Stimulated activated CD8-positive, alpha-beta memory T cell treated with anti-CD3 and anti-CD28 coated beads, Interleukin-4, amount 100 ng/mL, for 48 hours (primary cell): ENCODE measurements around the gene PDE4D.

Experiments used
- DNase-seq: peaks from one replicate; pipeline ENCODE4 v3.0.0-alpha.2; 2020

Gene PDE4D

GRCh38 chr5:59542306-59542705 lies 351.2 kb downstream of the PDE4D start:
- no peak for DNase-seq

GRCh38 chr5:59540366-59540765 lies 353.2 kb downstream of the PDE4D start:
- DNase-seq = no peak

- DNase-seq = no peak
These were observed 354.8 kb downstream of the PDE4D start for GRCh38 chr5:59538750-59539121.

GRCh38 chr5:59537961-59538749 lies 355.4 kb downstream of the PDE4D start:
- no peak for DNase-seq

GRCh38 chr5:59536875-59537274 lies 356.7 kb downstream of the PDE4D start:
- no peak for DNase-seq

GRCh38 chr5:59535561-59535960 lies 358.0 kb downstream of the PDE4D start:
- no peak for DNase-seq

GRCh38 chr5:59533730-59534108 lies 359.8 kb downstream of the PDE4D start:
- no peak for DNase-seq

- DNase-seq = no peak
These were observed 360.4 kb downstream of the PDE4D start for GRCh38 chr5:59532979-59533729.

GRCh38 chr5:59529239-59529638 lies 364.3 kb downstream of the PDE4D start:
- no peak for DNase-seq

- no peak for DNase-seq
These were observed 365.2 kb downstream of the PDE4D start for GRCh38 chr5:59528202-59528862.

GRCh38 chr5:59525957-59526356 lies 367.6 kb downstream of the PDE4D start:
- DNase-seq = no peak

GRCh38 chr5:59525311-59525710 lies 368.2 kb downstream of the PDE4D start:
- DNase-seq = no peak

- DNase-seq = no peak
These were observed 371.2 kb downstream of the PDE4D start for GRCh38 chr5:59522201-59522831.

- DNase-seq = no peak
These were observed 372.1 kb downstream of the PDE4D start for GRCh38 chr5:59521476-59521875.

- no peak for DNase-seq
These were observed 374.2 kb downstream of the PDE4D start for GRCh38 chr5:59519338-59519737.

- DNase-seq = no peak
These were observed 375.5 kb downstream of the PDE4D start for GRCh38 chr5:59517926-59518585.

GRCh38 chr5:59516161-59516560 lies 377.4 kb downstream of the PDE4D start:
- no peak for DNase-seq

GRCh38 chr5:59506285-59506877 lies 387.1 kb downstream of the PDE4D start:
- DNase-seq = no peak

- no peak for DNase-seq
These were observed 389.5 kb downstream of the PDE4D start for GRCh38 chr5:59504043-59504442.

- DNase-seq = no peak
These were observed 390.3 kb downstream of the PDE4D start for GRCh38 chr5:59503220-59503619.

- no peak for DNase-seq
These were observed 392.2 kb downstream of the PDE4D start for GRCh38 chr5:59501316-59501715.

- no peak for DNase-seq
These were observed 393.5 kb downstream of the PDE4D start for GRCh38 chr5:59500014-59500413.
